Mesothelial cell of epicardium (in vitro differentiated cells): ENCODE data around the gene DENND5A. TPM values are rescaled to one million over a fixed set of nuclear protein-coding genes. Genes with fewer than 3 reads are reported as not detected.
"Not testable (repeated sequence)": the region's sequence is repeated elsewhere in the genome, so short reads cannot be mapped to it uniquely, and the experiment has no call there.

Source experiments
- DNase-seq, 2 experiments: peaks; one replicate each; pipeline ENCODE4 v3.0.0; 2021; ENCODE audit warnings: low spot score in 2 of 2; ENCODE audit not compliant: unreplicated experiment in 2 of 2
- H3K27ac Mint-ChIP-seq: 2 replicates; pipeline ENCODE4 v1.8.0; 2021; ENCODE audit warnings: mixed read lengths
- H3K27me3 Mint-ChIP-seq: 2 replicates; pipeline ENCODE4 v1.8.0; 2021; ENCODE audit warnings: low read depth, mixed read lengths
- H3K36me3 Mint-ChIP-seq: 2 replicates; pipeline ENCODE4 v1.8.0; 2021; ENCODE audit warnings: mixed read lengths
- H3K4me1 Mint-ChIP-seq: 2 replicates; pipeline ENCODE4 v1.8.0; 2021; ENCODE audit warnings: mixed read lengths
- H3K4me3 Mint-ChIP-seq: 2 replicates; pipeline ENCODE4 v1.8.0; 2021; ENCODE audit warnings: mild to moderate bottlenecking, moderate library complexity, mixed read lengths
- H3K9me3 Mint-ChIP-seq: 2 replicates; pipeline ENCODE4 v1.8.0; 2021; ENCODE audit warnings: mixed read lengths
- total RNA-seq: library from RNA; stranded (reverse); gene quantifications from 3 replicates; pipeline ENCODE4 v1.2.1, GENCODE V29; 2021
- TF ChIP-seq, protein P1 (sequence below): fragments of 200-600 bp; sonication (generic); IDR thresholded peaks from one replicate; pipeline ENCODE4 v1.5.0; 2021; ENCODE audit warnings: antibody characterized with exemption; ENCODE audit not compliant: unreplicated experiment

The DENND5A gene
- total RNA-seq, 1 donor from 2014 or later = 85.5 TPM

DNA sequence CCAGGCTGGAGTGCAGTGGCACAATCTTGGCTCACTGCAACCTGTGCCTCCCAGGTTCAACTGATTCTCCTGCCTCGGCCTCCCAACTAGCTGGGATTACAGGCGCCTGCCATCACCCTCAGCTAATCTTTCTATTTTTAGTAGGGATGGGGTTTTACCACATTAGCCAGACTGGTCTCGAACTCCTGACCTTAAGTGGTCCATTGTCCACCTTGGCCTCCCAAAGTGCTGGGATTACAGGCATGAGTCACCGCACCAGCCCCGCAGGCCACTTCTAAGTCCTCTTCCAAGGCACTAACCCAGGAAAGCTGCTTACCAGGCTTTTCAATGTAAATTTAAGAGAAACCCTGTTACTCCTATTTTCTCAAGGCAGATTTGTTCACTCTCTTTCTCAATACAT lies 50.4 kb downstream of the DENND5A start:
- peaks cover 2% of the 10 kb centered on the region for H3K36me3 Mint-ChIP-seq
- TF ChIP-seq, protein P1, sequence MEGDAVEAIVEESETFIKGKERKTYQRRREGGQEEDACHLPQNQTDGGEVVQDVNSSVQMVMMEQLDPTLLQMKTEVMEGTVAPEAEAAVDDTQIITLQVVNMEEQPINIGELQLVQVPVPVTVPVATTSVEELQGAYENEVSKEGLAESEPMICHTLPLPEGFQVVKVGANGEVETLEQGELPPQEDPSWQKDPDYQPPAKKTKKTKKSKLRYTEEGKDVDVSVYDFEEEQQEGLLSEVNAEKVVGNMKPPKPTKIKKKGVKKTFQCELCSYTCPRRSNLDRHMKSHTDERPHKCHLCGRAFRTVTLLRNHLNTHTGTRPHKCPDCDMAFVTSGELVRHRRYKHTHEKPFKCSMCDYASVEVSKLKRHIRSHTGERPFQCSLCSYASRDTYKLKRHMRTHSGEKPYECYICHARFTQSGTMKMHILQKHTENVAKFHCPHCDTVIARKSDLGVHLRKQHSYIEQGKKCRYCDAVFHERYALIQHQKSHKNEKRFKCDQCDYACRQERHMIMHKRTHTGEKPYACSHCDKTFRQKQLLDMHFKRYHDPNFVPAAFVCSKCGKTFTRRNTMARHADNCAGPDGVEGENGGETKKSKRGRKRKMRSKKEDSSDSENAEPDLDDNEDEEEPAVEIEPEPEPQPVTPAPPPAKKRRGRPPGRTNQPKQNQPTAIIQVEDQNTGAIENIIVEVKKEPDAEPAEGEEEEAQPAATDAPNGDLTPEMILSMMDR = no peak
- no peak overlapping the region for H3K4me3 Mint-ChIP-seq
- no peak for DNase-seq
- H3K4me1 Mint-ChIP-seq = peaks cover 32% of the 10 kb centered on the region
- H3K9me3 Mint-ChIP-seq = peaks cover 3% of the 10 kb centered on the region
- no peaks in the 10 kb centered on the region for H3K27me3 Mint-ChIP-seq
- H3K27ac Mint-ChIP-seq = peak overlapping the region; percentile 61

DNA sequence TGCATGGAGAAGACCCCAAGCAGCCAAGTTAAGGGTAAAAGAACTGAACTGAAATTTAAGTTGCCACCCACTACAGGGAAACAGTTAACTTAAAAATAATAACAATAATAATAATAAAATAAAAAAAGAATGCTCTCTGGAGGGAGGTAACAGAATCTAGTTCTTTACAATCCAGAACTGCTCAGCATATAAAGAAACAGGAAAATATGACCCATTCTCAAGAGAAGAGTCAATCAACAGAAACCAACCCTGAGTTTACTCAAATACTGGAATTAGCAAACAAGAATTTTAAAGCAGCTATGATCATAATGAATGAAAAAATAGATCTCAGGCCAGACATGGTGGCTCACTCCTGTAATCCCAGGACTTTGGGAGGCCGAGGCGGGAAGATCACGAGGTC lies 53.8 kb downstream of the DENND5A start:
- TF ChIP-seq, protein P1 = no peak
- Mint-ChIP-seq H3K9me3 (no peaks in the 10 kb centered on the region), H3K4me3 (no peak overlapping the region), H3K4me1 (peaks cover 50% of the 10 kb centered on the region), H3K27me3 (no peaks in the 10 kb centered on the region), H3K36me3 (no peaks in the 10 kb centered on the region), H3K27ac (peak overlapping the region; percentile 89)
- no peak for DNase-seq

DNA sequence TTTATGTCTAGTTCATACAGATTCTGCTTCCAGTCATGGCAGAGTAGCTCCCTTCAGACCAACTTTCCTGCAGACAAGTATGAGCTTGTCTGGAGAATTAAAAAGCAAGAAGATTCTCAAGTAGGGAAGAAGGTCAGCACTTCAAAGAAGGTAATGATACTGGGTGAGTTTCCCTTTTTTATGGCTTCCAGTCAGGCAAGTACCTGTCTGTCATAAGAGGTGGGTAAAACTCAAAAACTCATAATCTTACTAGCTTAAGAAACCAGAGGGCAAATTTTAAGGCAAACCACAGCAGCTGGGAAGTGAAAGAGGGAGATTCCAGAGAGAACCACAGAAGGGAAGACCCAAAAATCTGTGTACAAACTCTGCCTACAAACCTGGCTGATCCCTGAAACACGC lies 54.2 kb downstream of the DENND5A start:
- Mint-ChIP-seq H3K9me3 (no peaks in the 10 kb centered on the region), H3K4me3 (no peak overlapping the region), H3K27ac (peak overlapping the region; percentile 89), H3K27me3 (no peaks in the 10 kb centered on the region), H3K36me3 (no peaks in the 10 kb centered on the region), H3K4me1 (peaks cover 51% of the 10 kb centered on the region)
- TF ChIP-seq, protein P1 = no peak
- DNase-seq = no peak

DNA sequence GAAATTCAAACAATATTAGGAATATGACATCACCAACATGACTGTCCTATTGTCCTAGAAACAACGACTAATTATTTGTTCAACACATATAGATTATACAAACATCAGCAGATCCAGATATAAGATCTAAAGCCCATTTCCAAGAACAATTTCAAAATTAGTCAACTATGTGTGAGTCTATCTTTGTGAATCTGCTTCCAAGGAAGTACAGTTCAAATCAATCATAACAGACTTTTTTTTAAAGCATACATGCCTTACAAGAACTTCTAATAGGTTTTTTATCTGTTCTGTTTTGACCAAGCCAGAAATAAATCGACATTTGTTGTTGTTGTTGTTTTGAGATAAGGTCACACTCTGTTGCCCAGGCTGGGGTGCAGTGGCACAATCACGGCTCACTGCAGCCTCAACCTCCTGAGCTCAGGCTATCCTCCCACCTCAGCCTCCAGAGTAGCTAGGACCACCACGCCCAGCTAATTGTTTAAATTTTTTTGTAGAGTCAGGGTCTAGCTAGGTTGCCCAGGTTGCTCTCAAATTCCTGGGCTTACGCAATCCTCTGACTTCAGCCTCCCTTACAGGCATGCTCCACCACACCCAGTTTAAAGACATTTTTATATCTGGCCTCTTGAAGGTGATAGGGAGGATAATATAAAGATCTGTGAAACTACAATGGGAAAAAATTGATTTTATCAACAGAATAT lies 54.8 kb downstream of the DENND5A start:
- Mint-ChIP-seq H3K4me1 (peaks cover 51% of the 10 kb centered on the region), H3K36me3 (no peaks in the 10 kb centered on the region), H3K27me3 (no peaks in the 10 kb centered on the region), H3K27ac (peak overlapping the region; percentile 89), H3K4me3 (no peak overlapping the region), H3K9me3 (no peaks in the 10 kb centered on the region)
- TF ChIP-seq, protein P1 = no peak
- DNase-seq = no peak

DNA sequence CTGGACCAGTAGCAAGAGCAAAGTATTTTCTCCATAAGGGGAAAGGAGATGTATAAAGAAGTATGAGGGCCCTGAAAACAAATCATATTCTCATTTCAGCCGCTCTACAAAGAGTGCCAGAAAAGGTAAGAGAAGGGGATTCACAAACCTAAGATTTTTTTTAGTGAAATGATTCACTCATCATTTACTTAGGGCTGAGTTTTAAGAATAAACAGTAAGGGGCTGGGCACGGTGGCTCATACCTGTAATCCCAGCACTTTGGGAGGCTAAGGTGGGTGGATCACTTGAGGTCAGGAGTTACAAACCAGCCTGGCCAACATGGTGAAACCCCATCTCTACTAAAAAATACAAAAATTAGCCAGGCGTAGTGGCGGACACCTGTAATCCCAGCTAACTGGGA lies 55.5 kb downstream of the DENND5A start:
- H3K9me3 Mint-ChIP-seq, H3K4me3 Mint-ChIP-seq, H3K27me3 Mint-ChIP-seq, H3K36me3 Mint-ChIP-seq, DNase-seq: not testable (repeated sequence)
- Mint-ChIP-seq H3K27ac (peak overlapping the region; percentile 64), H3K4me1 (peaks cover 45% of the 10 kb centered on the region)

DNA sequence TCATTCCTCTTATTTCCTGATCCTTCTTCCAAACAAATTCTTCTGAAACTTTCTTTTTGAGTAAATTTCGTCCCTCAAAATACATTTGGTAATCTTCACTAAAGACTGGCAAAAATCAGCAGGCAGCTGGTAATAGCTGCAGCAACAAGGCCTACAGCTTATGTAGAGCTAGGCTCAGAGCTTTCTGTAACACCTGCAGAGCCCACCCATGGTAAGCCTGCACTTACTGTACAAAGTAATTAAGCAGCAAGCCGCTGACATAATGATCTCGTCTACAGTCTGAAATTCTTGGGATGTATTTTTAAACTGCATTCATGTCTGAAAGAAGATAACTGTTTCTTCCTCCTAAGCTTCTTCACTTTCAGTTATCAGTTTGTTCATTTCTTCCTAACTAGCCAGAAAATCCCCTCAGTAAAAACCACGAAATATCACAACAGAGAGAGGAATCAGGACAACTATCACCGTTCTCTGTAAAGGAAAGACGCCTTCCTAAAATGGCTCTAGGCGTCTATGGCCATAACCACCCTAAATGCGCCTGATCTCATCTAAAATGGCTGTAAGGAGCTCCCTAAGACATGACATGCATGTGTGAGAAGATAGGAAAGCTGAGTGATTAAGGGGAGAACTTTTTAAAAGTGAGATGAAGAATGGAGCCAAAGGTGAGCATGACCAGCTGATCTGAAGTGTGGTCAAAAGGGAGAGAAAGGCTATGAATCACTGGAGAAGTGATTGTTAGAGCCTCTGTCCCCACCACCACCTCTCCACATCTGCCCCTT lies 56.2 kb downstream of the DENND5A start:
- H3K27ac Mint-ChIP-seq = peak overlapping the region; percentile 64

More for the DNA sequence above, 56.2 kb downstream of the DENND5A start:
- TF ChIP-seq, protein P1 = no peak
- H3K9me3 Mint-ChIP-seq = no peaks in the 10 kb centered on the region
- no peak for DNase-seq
- no peak overlapping the region for H3K4me3 Mint-ChIP-seq
- H3K36me3 Mint-ChIP-seq = no peaks in the 10 kb centered on the region
- peaks cover 41% of the 10 kb centered on the region for H3K4me1 Mint-ChIP-seq
- no peaks in the 10 kb centered on the region for H3K27me3 Mint-ChIP-seq
